HG02678 (cell line): Measurements from ENCODE around the gene DNAJC17.

Experiments used
- ATAC-seq: cut with Tn5 transposase; IDR thresholded peaks from one replicate; pipeline ENCODE4 v1.9.1; 2021; ENCODE audit warnings: mild to moderate bottlenecking, moderate library complexity; ENCODE audit not compliant: unreplicated experiment

The DNAJC17 gene

DNA sequence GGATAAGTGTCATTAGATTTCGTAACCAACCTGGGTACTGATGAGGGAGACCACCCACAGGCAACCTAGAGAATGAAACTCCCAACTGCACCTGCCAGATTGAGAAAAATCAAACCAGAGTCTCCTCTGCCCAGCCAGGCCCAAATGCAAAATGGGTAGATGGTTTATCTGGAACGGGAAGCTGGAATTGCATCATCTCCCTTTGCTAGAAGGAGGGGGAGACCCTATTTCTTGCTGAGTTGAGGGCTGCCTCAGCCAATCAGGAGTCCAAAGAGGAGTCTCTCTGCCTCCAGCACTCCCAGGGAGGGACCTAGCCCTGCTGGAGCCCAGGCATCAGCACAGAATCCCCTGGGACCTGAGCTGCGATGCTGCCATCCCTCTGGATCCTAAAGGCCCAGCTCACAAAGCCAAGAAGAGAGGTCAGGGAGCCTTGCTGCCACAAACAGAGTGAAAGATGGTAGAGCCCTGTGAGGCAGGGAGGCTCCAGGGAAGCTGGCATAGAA lies 60.3 kb downstream of the DNAJC17 start:
- ATAC-seq, result no peak

DNA sequence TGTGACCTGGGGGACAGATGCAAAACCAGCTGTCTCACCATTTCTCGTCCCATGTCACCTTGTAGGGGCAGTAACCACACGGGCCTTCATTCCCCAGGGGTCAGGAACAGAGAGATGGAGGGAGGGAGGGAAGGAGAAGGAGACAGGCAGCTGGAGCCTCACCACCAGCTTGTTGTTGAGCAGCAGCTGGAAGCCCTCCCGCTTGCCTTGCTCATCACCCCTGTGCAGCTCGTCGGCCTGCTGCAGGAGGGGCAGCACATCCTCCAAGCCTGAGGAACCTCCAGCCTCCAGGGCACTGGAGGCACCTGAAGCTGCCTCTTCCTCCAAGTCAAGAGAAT lies 62.5 kb downstream of the DNAJC17 start:
- ATAC-seq, result no peak

DNA sequence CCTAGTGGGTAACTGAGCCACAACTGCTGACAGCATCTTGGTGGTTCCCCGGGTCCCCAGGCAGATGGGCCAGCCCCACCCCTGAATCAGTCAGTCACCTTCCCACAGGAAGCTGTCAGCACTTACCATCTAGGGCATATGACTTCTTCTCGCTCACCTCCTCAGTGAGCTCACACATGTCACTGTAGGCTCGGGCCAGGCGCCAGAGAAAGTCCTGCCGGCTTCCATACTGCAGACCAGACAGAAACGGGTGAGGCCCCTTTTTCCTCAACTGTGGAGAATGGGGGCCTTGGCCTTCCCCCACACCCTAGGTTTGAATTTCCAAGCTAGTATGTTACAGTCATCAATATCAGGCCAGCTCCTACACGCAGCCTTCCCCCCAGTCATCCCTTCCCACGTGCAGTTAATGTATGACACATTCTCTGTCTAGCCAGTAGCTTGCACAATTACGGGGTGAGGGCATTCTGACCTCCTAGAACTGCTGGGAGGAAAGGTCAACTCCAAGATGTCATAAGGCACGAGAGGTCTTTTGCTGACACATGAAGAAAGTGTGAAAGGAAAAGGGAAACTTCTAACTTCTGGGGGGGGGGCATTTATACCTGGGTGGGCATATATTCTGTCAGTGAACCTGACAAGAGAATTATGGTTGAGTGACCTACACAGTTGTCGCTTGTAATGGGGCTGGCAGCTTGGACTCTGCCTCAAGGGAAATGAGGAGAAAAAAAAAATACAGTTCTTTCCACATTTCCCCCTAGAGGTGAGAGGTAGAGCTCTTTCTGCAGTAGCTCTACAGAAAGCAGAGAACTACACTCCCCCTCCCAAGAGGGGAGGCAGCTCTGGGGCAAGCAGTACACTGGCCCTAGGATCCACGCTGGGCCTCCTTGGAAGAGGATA lies 63.1 kb downstream of the DNAJC17 start:
- ATAC-seq, result peak; percentile 85

DNA sequence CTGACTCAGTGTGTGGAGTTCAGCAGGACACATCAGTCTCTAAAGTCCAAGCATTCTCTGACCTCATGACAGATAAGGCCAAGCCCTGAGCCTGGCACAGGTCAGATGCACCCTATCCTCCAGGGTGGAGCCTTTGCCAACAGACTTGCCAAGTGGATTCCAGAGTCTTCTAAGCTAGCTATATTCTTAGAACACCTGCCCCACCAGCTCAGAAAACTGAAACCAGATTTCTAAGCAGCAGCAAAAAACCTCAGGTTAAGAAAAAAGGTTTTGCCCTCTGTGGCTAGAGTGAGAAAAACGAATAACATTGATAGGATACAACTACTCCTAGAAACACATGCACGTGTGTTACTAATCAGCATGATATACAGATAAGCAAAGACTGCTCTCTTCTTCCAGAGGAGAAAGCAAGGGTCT lies 63.8 kb downstream of the DNAJC17 start:
- ATAC-seq, result no peak

DNA sequence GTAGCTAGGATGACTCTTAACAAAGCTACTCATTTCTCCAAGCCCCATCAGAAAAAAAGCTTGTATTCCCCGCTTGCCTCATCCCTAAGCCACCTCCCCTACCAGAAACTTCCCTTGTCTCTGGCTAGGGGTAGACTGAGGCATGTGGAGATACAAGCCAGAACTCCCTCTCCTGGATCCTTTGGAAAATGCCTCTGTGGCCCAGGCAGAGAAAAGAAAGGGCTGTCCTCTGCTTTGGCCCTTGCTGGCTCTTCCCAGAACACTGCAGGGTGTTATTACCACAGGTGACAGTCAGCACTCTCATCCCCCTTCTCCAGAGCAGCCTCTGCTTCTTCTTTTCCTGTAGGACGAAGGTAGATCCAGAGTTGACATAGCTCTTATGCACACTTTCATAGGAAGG lies 67.4 kb downstream of the DNAJC17 start:
- ATAC-seq, result no peak

DNA sequence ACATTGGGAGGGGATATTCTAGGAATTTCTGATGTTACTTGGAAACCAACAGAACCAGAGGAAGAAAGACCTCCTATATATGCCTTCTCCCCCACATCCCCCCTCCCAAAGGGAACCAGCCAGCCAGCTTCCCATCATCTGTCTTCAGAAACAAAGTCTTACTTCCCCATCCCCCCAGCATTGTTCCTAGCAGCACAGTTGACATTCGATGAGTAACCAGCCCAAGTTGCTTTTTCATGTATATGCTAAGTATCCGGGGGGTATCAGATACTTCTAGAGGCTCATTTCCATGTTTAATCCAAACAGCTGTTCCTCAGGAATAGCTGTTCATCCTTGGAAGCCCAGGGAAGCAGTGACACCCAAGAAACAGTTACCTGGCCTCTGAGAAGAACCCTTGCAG lies 68.2 kb downstream of the DNAJC17 start:
- no peak for ATAC-seq

DNA sequence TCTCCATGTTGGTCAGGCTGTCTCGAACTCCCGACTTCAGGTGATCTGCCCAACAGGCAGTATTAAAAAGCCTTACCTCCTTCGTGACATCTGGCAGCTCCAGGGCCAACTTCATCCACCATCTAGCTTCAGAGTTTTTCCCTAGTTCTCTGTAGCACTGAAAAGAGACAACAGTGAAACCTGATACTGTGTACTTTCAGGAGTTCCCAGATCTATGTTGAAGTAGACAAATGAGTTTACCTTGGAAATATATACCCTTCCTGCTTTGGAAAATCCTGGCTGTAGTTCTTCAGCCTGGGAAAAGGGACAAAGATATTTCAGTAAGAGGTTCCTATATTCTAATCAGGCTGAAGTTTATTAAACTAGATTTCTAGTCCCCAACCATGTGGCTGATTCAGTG lies 70.2 kb downstream of the DNAJC17 start:
- no peak for ATAC-seq

DNA sequence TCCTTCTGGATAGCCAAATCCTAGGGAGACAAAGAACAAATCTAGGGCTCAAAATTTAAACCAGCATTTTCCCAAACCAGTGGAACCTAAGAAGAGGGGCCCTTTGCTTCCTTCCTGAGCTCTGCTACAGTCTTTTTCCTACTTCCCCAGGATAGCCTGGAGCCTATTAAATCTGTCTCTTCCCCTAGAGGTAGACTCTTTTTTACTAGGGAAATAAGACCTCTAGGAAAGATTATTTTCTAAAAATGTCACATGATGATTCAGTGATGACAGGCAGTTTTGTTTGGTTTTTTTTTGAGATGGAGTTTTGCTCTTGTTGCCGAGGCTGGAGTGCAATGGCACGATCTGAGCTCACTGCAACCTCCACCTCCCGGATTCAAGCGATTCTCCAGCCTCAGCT lies 70.7 kb downstream of the DNAJC17 start:
- ATAC-seq, result no peak

DNA sequence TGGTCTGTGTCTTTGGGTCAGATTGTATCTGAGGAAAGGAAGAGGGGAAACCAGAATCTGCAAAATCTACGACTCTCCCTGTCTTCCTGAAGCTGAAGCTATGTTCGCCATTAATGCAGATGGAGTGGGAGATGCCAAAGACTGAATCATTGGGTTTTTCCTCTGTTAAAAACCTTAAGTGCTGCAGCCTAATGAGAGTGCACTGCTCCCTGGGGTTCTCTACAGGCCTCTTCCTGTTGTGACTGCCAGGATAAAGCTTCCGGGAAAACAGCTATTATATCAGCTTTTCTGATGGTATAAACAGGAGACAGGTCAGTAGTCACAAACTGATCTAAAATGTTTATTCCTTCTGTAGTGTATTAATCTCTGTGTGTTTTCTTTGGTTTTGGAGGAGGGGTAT lies 76.2 kb downstream of the DNAJC17 start:
- ATAC-seq, result no peak

DNA sequence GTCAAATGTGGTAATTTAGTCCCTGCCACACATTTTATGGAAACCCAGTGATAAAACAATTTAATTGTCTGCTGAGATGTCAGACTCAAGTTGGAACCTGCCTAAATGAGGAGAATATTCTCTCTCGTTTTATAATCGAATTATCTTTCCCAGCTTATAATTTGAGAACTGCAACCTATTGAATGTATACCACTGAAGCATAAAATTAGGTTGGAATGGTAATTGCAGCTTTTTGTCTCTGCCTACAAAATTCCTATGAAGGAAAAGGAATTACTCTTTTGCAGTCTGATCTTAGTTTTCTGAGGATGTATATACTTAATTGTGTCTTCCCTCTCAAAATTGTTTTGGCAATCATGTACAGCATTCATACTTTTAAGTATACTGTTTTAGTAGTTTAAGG lies 83.4 kb downstream of the DNAJC17 start:
- ATAC-seq, result no peak

DNA sequence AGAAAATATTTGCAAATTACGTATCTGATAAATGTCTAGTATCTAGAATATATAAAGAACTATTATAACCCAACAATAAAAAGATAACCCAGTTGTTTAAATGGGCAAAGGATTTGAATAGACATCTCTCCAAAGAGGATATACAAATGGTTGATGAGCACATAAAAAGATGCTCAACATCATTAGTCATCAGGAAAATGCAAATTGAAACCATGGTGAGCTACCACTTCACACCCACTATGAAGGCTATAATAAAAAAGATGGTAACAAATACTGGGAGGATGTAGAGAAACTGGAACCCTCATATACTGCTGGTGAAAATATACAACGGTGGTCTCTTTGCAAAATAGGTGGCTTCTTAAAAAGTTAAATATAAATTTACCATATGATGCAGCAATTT lies 84.3 kb downstream of the DNAJC17 start:
- ATAC-seq, result no peak

DNA sequence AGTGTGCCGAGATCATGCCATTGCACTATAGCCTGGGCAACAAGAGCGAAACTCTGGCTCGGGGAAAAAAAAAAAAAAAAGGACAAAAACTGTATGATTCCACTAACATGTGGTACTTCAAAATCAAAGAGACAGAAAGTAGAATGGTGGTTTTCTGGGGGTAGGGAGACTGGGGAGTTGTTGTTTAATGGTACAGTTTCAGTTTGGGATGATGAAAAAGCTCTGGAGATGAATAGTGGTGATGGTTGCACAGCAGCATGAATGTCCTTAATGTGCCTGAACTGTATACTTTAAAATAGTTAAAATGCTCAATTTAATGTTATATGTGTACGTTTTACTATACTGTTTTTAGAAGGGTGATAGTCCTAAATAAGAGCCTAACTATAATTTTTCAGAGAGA lies 84.9 kb downstream of the DNAJC17 start:
- no peak for ATAC-seq

DNA sequence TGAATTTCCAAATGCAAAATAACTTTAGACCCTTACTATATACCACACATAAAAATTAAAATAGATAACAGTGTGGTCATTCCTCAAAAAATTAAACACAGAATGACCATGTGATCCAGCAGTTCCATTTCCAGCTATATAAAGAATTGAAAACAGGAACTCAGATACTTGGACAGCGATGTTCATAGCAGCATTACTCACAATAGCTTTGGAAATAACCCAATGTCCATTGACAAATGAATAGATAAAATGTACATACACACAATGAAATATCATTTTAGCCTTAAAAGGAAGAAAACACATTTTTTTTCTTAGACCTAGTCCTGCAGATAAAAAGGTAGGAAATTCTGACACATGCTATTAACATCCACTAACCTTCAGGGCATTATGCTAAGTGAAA lies 85.6 kb downstream of the DNAJC17 start:
- no peak for ATAC-seq

DNA sequence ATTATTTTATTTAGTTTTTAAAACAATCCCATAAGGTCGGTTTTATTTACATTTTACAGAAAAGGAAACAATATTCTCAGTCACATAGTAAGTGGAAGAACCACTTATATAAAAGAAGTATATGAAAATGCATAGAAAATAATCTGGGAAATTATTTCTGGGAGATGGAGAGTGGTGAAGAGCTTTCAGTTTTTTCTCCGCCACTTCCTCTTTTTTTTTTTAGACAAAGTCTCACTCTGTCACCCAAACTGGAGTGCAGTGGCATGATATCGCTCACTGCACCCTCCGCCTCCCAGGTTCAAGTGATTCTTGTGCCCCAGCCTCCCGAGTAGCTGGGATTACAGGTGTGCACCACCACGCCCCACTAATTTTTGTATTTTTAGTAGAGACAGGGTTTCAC lies 91.1 kb downstream of the DNAJC17 start:
- no peak for ATAC-seq
